ENCODE data around the gene TTLL3.
"Not testable (repeated sequence)": the region's sequence is repeated elsewhere in the genome, so short reads cannot be mapped to it uniquely, and the experiment has no call there.

TTLL3 gene

DNA sequence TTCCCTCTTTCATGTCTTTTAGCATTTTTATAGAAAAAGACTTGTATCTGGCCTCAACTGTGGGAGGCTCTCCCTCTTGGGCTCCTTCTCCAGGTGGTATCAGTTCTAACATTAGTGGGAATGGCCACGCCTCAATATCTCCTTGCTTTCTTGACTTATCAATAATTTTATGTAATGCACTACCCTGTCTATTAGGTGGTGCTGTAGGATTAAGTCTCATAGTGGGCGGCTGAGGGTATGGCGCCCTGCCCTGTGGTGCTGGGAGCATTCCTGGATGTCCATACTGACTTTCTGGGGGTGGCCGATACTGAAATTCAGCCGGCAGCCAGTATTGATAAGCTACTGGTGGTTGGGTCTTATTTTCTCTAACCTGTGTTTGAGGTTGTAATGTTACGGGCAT lies 42.5 kb downstream of the TTLL3 start:
- no peak for TF ChIP-seq CTCF (IDR thresholded peaks at IDR 0.05; ENCODE audit: insufficient read depth, low read length, missing control alignments)
- POLR2A ChIA-PET, result no interaction called here
- DNase-seq (ENCODE audit: low read depth, low spot score), result no peak
- no peak overlapping the region for H3K4me3 ChIP-seq (ENCODE audit: low read depth, low read length)
- CTCF ChIA-PET, result interaction anchor here (1.8 to 1.9 kb wide), 2 partner anchors 79 to 94 kb away, joined by 4 to 6 read pairs; no protein-coding TSS in a partner anchor

DNA sequence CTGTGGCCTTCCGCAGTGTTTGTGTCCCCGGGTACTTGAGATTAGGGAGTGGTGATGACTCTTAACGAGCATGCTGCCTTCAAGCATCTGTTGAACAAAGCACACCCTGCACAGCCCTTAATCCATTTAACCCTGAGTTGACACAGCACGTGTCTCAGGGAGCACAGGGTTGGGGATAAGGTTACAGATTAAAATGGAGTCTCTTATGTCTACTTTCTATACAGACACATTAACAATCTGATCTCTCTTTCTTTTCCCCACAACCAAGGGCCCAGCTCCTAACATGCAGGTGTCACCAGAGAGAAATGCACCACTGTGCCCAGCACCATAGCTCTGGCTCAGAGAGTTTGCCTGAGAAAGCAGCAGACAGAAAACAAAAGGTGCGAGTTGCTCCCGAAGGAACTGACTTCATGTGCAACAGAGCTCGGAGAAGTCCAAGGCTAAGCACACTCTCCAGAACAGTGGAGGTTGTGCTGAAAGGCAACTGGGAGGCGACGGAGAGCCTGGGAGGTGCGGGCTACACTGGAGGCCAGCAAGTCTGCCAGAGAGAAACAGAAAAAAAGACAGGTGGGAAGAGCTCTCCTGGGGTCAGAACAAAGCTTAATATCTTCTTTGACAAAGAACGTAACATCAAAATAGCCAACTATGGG lies 44.4 kb downstream of the TTLL3 start:
- CTCF ChIA-PET, result interaction anchor here (1.0 to 1.3 kb wide), 3 partner anchors 59 to 92 kb away, joined by 3 to 8 read pairs (median 3); partner anchors contain the start of gene CRELD1
- DNase-seq (ENCODE audit: low read depth, low spot score); POLR2A ChIA-PET; H3K4me3 ChIP-seq (ENCODE audit: low read depth, low read length): not testable (repeated sequence)

DNA sequence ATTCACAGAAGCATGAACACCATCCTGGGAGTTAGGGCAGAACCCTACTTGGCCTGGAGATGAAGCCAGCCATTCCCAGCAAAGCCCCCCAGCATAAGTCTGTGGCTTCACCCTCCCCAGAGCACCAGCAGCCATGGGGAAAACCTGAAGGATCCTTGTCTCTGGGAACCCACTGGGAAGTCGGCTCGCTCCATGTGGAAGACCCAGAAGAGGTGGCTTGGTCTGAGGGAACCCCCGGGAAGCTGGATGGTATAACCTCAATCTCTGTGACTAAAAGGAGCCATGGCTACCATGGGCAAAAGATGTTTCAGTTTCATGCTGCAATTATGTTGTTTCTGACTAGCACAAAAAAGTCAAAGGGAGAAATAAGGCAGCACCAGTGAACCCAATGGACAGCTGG lies 45.5 kb downstream of the TTLL3 start:
- POLR2A ChIA-PET, result no interaction called here
- no peak for DNase-seq (ENCODE audit: low read depth, low spot score)
- no peak overlapping the region for H3K4me3 ChIP-seq (ENCODE audit: low read depth, low read length)
- CTCF ChIA-PET, result interaction anchor here (1.1 to 1.3 kb wide), 2 partner anchors 78 to 91 kb away, joined by 3 to 8 read pairs; partner anchors contain the start of gene CRELD1
- no peak for TF ChIP-seq CTCF (IDR thresholded peaks at IDR 0.05; ENCODE audit: insufficient read depth, low read length, missing control alignments)

DNA sequence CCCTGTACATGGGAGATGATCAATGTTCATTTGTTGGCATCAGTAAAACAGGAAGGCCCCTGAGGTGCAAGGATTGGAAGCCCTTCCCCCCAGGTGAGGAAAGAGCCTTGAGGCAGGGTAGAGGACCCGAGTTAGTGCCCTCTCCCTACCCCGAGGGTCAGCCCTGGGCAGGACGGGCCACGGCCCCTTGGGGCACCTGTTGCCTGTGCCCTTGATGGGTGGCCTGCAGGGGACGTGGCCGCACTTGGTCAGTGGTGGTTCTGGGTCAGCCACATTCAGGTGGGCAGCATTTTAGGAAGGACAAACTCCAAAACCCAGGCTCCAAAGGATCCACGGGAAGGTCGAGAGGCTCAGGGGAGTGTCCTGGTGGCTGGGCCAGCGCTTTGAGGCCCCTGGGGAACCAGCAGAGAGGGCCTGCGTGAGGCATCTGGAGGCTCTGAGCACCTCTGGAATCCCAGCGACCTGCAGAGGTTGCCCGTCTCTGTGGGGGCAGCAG lies 49.5 kb downstream of the TTLL3 start:
- H3K4me3 ChIP-seq (ENCODE audit: low read depth, low read length), result no peak overlapping the region
- POLR2A ChIA-PET, result no interaction called here
- CTCF ChIA-PET, result interaction anchor here (3.2 kb wide), 1 partner anchor 13 kb away, joined by 10 read pairs; no protein-coding TSS in a partner anchor
- no peak for DNase-seq (ENCODE audit: low read depth, low spot score)
- TF ChIP-seq CTCF (IDR thresholded peaks at IDR 0.05; ENCODE audit: insufficient read depth, low read length, missing control alignments), result no peak

DNA sequence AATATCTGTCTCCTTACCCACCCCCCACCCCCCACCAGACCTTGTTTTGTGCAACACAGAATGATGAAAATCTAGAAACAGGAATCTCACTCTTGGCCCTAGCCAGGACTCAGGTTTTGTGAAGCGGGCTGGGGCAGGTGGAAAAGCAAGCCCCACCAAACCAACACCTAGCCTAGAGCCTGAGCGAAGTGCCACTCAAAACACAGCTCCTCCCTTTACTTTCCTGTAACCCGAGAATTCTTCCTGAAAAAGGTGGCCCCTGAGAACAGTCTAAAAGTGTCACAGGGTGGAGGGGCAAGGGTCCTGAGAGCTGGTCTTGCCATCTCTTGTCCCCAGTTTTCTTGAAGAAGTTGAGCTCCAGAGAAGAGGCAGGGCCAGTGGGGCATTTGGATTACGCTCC lies 51.1 kb downstream of the TTLL3 start:
- TF ChIP-seq CTCF (IDR thresholded peaks at IDR 0.05; ENCODE audit: insufficient read depth, low read length, missing control alignments), result no peak
- no peak for DNase-seq (ENCODE audit: low read depth, low spot score)
- H3K4me3 ChIP-seq (ENCODE audit: low read depth, low read length), result no peak overlapping the region
- POLR2A ChIA-PET, result no interaction called here
- CTCF ChIA-PET, result interaction anchor here (0.9 to 1.0 kb wide), 2 partner anchors 9 to 33 kb away, joined by 3 read pairs; no protein-coding TSS in a partner anchor

- POLR2A ChIA-PET, result no interaction called here
- TF ChIP-seq CTCF (IDR thresholded peaks at IDR 0.05; ENCODE audit: insufficient read depth, low read length, missing control alignments), result no peak
- no peak overlapping the region for H3K4me3 ChIP-seq (ENCODE audit: low read depth, low read length)
- CTCF ChIA-PET, result no interaction called here
- no peak for DNase-seq (ENCODE audit: low read depth, low spot score)
These were observed 51.6 kb downstream of the TTLL3 start for GRCh38 chr3:9861626-9862130.

Measured in AG04449 (cell line).